Measurements from ENCODE around the gene POU2AF1. TPM values are rescaled to one million over a fixed set of nuclear protein-coding genes. Genes with fewer than 3 reads are reported as not detected.

Gene POU2AF1
- total and polyA plus RNA-seq, 12 donors: 0.03 to 1.7 (median 0.55) TPM; not detected in 6

- H3K27ac ChIP-seq: no peak overlapping the region
- intact Hi-C loops (cut with DNase I): no loop called here
- no peak for DNase-seq
Measured at GRCh38 chr11:111303461-111303860, 75.6 kb downstream of the POU2AF1 start.

GRCh38 chr11:111302298-111302697 lies 76.8 kb downstream of the POU2AF1 start:
- peaks cover 6 to 9% of the 10 kb centered on the region in 2 donors for H3K4me1 ChIP-seq (replicated peaks in 1 of 2)
- 69 to 85% (median 78%) methylated on average over 3 of the region's 3 CpGs for WGBS, 4 donors
- TF ChIP-seq POLR2A (IDR thresholded peaks at IDR 0.05) (no peak), CTCF (IDR thresholded peaks at IDR 0.05) (no peak)
- no peak overlapping the region for H3K4me3 ChIP-seq
- H3K9me3 ChIP-seq (replicated peaks in 1 of 3): no peaks in the 10 kb centered on the region
- no peak for DNase-seq
- intact Hi-C loops (cut with DNase I): no loop called here
- no peaks in the 10 kb centered on the region for H3K27me3 ChIP-seq
- H3K27ac ChIP-seq: no peak overlapping the region
- no peaks in the 10 kb centered on the region for H3K36me3 ChIP-seq (replicated peaks in 1 of 2)

More at GRCh38 chr11:111303461-111303860, 75.6 kb downstream of the POU2AF1 start:
- Histone ChIP-seq H3K4me1 (replicated peaks in 1 of 2) (peaks cover 5 to 8% of the 10 kb centered on the region in 2 donors), H3K36me3 (replicated peaks in 1 of 2) (no peaks in the 10 kb centered on the region), H3K9me3 (replicated peaks in 1 of 3) (no peaks in the 10 kb centered on the region), H3K27me3 (no peaks in the 10 kb centered on the region), H3K4me3 (no peak overlapping the region)
- TF ChIP-seq POLR2A (IDR thresholded peaks at IDR 0.05) (no peak), CTCF (IDR thresholded peaks at IDR 0.05) (no peak)
- WGBS, 4 donors: 57 to 71% (median 66%) methylated on average over 4 of the region's 4 CpGs

Small RNAs within 50 kb of the gene (microRNA-seq; reads per million reads assigned to microRNA genes)
- gene MIR4491: 0 reads per million in 3 donors

Small RNAs within 50 kb of the gene (small RNA-seq; reads per million reads assigned to genes)
- gene MIR4491 (0 reads per million in 2 donors), gene RNU2-60P (0 reads per million in 2 donors)

Other genes starting within 250 kb of the POU2AF1 start
- gene POU2AF2, start 133.6 kb downstream of the POU2AF1 start, total RNA-seq: not detected
- gene POU2AF2, start 133.6 kb downstream of the POU2AF1 start, polyA plus RNA-seq: under 1 TPM in 1 of 3 donors, not detected in 2; 0.13 TPM
- gene POU2AF3, start 80.7 kb downstream of the POU2AF1 start, total RNA-seq: 1 to 10 TPM in 6 of 9 donors, under 1 TPM in 2, not detected in 1; 0.28 to 4.2 (median 1.8) TPM
- 1 to 10 TPM in 2 of 3 donors, under 1 TPM in 1; 0.81 to 4.8 (median 2.9) TPM for gene POU2AF3, start 80.7 kb downstream of the POU2AF1 start, polyA plus RNA-seq
- gene BTG4, start 133.1 kb upstream of the POU2AF1 start, total RNA-seq: not detected
- gene BTG4, start 133.1 kb upstream of the POU2AF1 start, polyA plus RNA-seq: not detected
- gene HOATZ, start 135.5 kb upstream of the POU2AF1 start, total RNA-seq: not detected
- gene HOATZ, start 135.5 kb upstream of the POU2AF1 start, polyA plus RNA-seq: not detected
- gene LAYN, start 161.4 kb upstream of the POU2AF1 start, total RNA-seq: 1 to 10 TPM; 1.6 to 5.4 (median 2.3) TPM
- 1 to 10 TPM; 1.5 to 1.8 (median 1.7) TPM for gene LAYN, start 161.4 kb upstream of the POU2AF1 start, polyA plus RNA-seq
- 10 to 100 TPM; 16.2 to 33.0 (median 27.8) TPM for gene SIK2, start 223.2 kb upstream of the POU2AF1 start, total RNA-seq
- gene SIK2, start 223.2 kb upstream of the POU2AF1 start, polyA plus RNA-seq: 10 to 100 TPM in 2 of 3 donors, 1 to 10 TPM in 1; 7.6 to 18.6 (median 10.0) TPM

Measured in adrenal gland (tissue), 12 donors.